Caco-2 (cell line): ENCODE data around the gene MED8. TPM values are rescaled to one million over a fixed set of nuclear protein-coding genes. Genes with fewer than 3 reads are reported as not detected.

ENCODE experiments used
- BruUV-seq: library from RNA; stranded (reverse); fragments of 400-500 nt; replicated peaks from 2 replicates; lab custom pipeline; 2021; lab: Mats Ljungman, UMichigan
- CTCF ChIA-PET: fragments of 300-600 bp; sonication (Branson Sonifier 250); formaldehyde crosslinking; loops from one replicate; lab custom pipeline; 2022; ENCODE audit warnings: antibody characterized with exemption; lab: Charles Lee
- POLR2A ChIA-PET: fragments of 300-600 bp; sonication (Branson Sonifier 250); formaldehyde crosslinking; loops from one replicate; lab custom pipeline; 2022; ENCODE audit warnings: antibody characterized with exemption; lab: Charles Lee
- DNase-seq, 2 experiments: peaks; one replicate each; pipeline versions ENCODE4 v3.0.0 to v3.0.0-alpha.2; 2020 to 2022
- H3K27me3 ChIP-seq: replicated peaks from 2 replicates; pipeline ENCODE4 v1.6.0; 2011; ENCODE audit warnings: low read length; ENCODE audit not compliant: control insufficient read depth, insufficient read depth
- H3K36me3 ChIP-seq: 2 replicates; pipeline ENCODE4 v1.5.1; 2011; ENCODE audit warnings: low read length; ENCODE audit not compliant: control insufficient read depth, insufficient read depth
- H3K4me1 ChIP-seq: fragments of 250-450 bp; sonication (Bioruptor Pico); 2 replicates; pipeline ENCODE4 v1.5.1; 2020; ENCODE audit warnings: mild to moderate bottlenecking
- H3K4me3 ChIP-seq: 2 replicates; pipeline ENCODE4 v1.5.1; 2011; ENCODE audit warnings: low read depth, mild to moderate bottlenecking, control low read depth, low read length
- H3K9me3 ChIP-seq: fragments of 250-450 bp; sonication (Bioruptor Pico); 2 replicates; pipeline ENCODE4 v1.5.1; 2020; ENCODE audit warnings: mild to moderate bottlenecking, moderate library complexity
- H3K27ac Mint-ChIP-seq: one replicate; pipeline ENCODE4 v1.8.0; 2022; ENCODE audit warnings: mixed read lengths; ENCODE audit not compliant: unreplicated experiment
- H3K27me3 Mint-ChIP-seq: one replicate; pipeline ENCODE4 v1.8.0; 2022; ENCODE audit warnings: mixed read lengths; ENCODE audit not compliant: insufficient read depth, unreplicated experiment
- H3K36me3 Mint-ChIP-seq: one replicate; pipeline ENCODE4 v1.8.0; 2022; ENCODE audit warnings: mild to moderate bottlenecking, mixed read lengths; ENCODE audit not compliant: insufficient read depth, unreplicated experiment
- H3K4me1 Mint-ChIP-seq: one replicate; pipeline ENCODE4 v1.8.0; 2022; ENCODE audit warnings: low read depth, mixed read lengths; ENCODE audit not compliant: unreplicated experiment
- H3K4me3 Mint-ChIP-seq: one replicate; pipeline ENCODE4 v1.8.0; 2022; ENCODE audit warnings: mild to moderate bottlenecking, moderate library complexity, mixed read lengths; ENCODE audit not compliant: unreplicated experiment
- H3K9me3 Mint-ChIP-seq: one replicate; pipeline ENCODE4 v1.8.0; 2022; ENCODE audit warnings: mixed read lengths; ENCODE audit not compliant: unreplicated experiment
- intact Hi-C: fragments of 100-400 bp; cut with micrococcal nuclease; formaldehyde crosslinking; loops from one replicate; pipeline ENCODE4 v1.10.0; 2022; ENCODE audit not compliant: unreplicated experiment
- total RNA-seq: library from RNA; stranded (reverse); gene quantifications from 2 replicates; pipeline ENCODE4 v1.2.3, GENCODE V29; 2022
- TF ChIP-seq, protein P1 (sequence below), 2 experiments: fragments of 200-600 bp in 1 of 2; IDR thresholded peaks; 1 replicate in 1 of 2; 2 replicates in 1 of 2; pipeline versions ENCODE4 v1.5.1 to v1.8.0; 2011 to 2022; ENCODE audit warnings: antibody characterized with exemption in 1 of 2, control low read depth in 1 of 2, inconsistent platforms in 1 of 2, low read depth in 1 of 2, low read length in 1 of 2, mild to moderate bottlenecking in 1 of 2, moderate library complexity in 1 of 2; ENCODE audit not compliant: insufficient read depth in 1 of 2, severe bottlenecking in 1 of 2, unreplicated experiment in 1 of 2

Gene MED8
- total RNA-seq, 1 experiment from 2014 or later: 35.8 TPM

GRCh38 chr1:43381612-43382011, 8.0 kb downstream of the MED8 start:
- POLR2A ChIA-PET: no interaction called here
- intact Hi-C loops: no loop called here
- Histone ChIP-seq H3K27me3 (no peaks in the 10 kb centered on the region), H3K36me3 (no peaks in the 10 kb centered on the region), H3K9me3 (no peaks in the 10 kb centered on the region), H3K4me1 (no peaks in the 10 kb centered on the region), H3K4me3 (no peak overlapping the region)
- Mint-ChIP-seq H3K4me3 (no peak overlapping the region), H3K36me3 (peaks cover 24% of the 10 kb centered on the region), H3K4me1 (no peaks in the 10 kb centered on the region), H3K27me3 (no peaks in the 10 kb centered on the region), H3K27ac (no peak overlapping the region), H3K9me3 (no peaks in the 10 kb centered on the region)
- BruUV-seq: no TSS peak
- CTCF ChIA-PET: no interaction called here
- TF ChIP-seq, protein P1, sequence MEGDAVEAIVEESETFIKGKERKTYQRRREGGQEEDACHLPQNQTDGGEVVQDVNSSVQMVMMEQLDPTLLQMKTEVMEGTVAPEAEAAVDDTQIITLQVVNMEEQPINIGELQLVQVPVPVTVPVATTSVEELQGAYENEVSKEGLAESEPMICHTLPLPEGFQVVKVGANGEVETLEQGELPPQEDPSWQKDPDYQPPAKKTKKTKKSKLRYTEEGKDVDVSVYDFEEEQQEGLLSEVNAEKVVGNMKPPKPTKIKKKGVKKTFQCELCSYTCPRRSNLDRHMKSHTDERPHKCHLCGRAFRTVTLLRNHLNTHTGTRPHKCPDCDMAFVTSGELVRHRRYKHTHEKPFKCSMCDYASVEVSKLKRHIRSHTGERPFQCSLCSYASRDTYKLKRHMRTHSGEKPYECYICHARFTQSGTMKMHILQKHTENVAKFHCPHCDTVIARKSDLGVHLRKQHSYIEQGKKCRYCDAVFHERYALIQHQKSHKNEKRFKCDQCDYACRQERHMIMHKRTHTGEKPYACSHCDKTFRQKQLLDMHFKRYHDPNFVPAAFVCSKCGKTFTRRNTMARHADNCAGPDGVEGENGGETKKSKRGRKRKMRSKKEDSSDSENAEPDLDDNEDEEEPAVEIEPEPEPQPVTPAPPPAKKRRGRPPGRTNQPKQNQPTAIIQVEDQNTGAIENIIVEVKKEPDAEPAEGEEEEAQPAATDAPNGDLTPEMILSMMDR (IDR thresholded peaks at IDR 0.05; ENCODE audit: insufficient read depth in 1 of 2, low read depth in 1 of 2, low read length in 1 of 2, severe bottlenecking in 1 of 2, unreplicated experiment in 1 of 2): no peak
- DNase-seq: no peak

- ChIA-PET POLR2A (no interaction called here), CTCF (no interaction called here)
- Mint-ChIP-seq H3K9me3 (no peaks in the 10 kb centered on the region), H3K36me3 (peaks cover 13% of the 10 kb centered on the region), H3K4me3 (no peak overlapping the region), H3K4me1 (no peaks in the 10 kb centered on the region), H3K27me3 (no peaks in the 10 kb centered on the region), H3K27ac (no peak overlapping the region)
- no peak overlapping the region for H3K4me3 ChIP-seq
- intact Hi-C loops: no loop called here
- no peak for DNase-seq
- no peaks in the 10 kb centered on the region for H3K27me3 ChIP-seq
- H3K4me1 ChIP-seq: no peaks in the 10 kb centered on the region
- TF ChIP-seq, protein P1 (IDR thresholded peaks at IDR 0.05; ENCODE audit: insufficient read depth in 1 of 2, low read depth in 1 of 2, low read length in 1 of 2, severe bottlenecking in 1 of 2, unreplicated experiment in 1 of 2): no peak
- no TSS peak for BruUV-seq
- H3K9me3 ChIP-seq: no peaks in the 10 kb centered on the region
- H3K36me3 ChIP-seq: no peaks in the 10 kb centered on the region
These were observed 10.1 kb downstream of the MED8 start for GRCh38 chr1:43379476-43379875.

DNA sequence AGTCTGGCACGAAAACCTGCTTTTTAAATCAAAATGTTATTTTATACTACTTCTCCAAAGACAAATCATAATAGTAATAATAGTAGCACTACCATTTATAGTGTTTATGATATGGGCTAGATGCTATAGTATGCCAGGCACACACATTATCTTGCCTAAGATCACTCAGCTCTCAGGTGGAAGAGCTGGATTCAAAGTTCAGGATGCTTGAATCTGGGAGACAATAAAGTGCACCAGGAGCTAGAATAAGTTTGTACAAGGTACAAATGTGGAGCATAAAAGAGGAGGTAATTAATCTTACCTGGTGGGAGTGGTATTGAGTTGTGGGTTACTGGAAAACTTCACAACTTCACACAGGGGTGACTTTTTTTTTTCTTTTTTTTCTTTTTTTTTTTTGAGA, 11.8 kb downstream of the MED8 start:
- H3K9me3 Mint-ChIP-seq: no peaks in the 10 kb centered on the region
- Histone ChIP-seq H3K4me1 (peaks cover 6% of the 10 kb centered on the region), H3K4me3 (no peak overlapping the region), H3K36me3 (no peaks in the 10 kb centered on the region), H3K9me3 (no peaks in the 10 kb centered on the region), H3K27me3 (no peaks in the 10 kb centered on the region)
- intact Hi-C loops: no loop called here
- no peak for DNase-seq
- no peaks in the 10 kb centered on the region for H3K4me1 Mint-ChIP-seq
- no peaks in the 10 kb centered on the region for H3K27me3 Mint-ChIP-seq
- no peak overlapping the region for H3K27ac Mint-ChIP-seq
- H3K36me3 Mint-ChIP-seq: peaks cover 4% of the 10 kb centered on the region
- no TSS peak for BruUV-seq
- no peak overlapping the region for H3K4me3 Mint-ChIP-seq
- TF ChIP-seq, protein P1 (IDR thresholded peaks at IDR 0.05; ENCODE audit: insufficient read depth in 1 of 2, low read depth in 1 of 2, low read length in 1 of 2, severe bottlenecking in 1 of 2, unreplicated experiment in 1 of 2): no peak
- ChIA-PET POLR2A (no interaction called here), CTCF (interaction anchor here (1.1 kb wide), 1 partner anchor 532 kb away, joined by 3 read pairs; the partner anchor contains the start of gene ZNF691)
